ENCODE data around the gene FUCA1.
"Not testable (repeated sequence)": the region's sequence is repeated elsewhere in the genome, so short reads cannot be mapped to it uniquely, and the experiment has no call there.

FUCA1 gene

GRCh38 chr1:23864801-23865542, 3.1 kb downstream of the FUCA1 start:
- Histone ChIP-seq H3K9ac (ENCODE audit: low read length) (no peak overlapping the region), H3K4me3 (ENCODE audit: low read length) (no peak overlapping the region), H3K9me3 (ENCODE audit: insufficient read depth, low read length) (no peaks in the 10 kb centered on the region)

GRCh38 chr1:23862640-23863039, 5.5 kb downstream of the FUCA1 start:
- Histone ChIP-seq H3K27me3 (ENCODE audit: low read depth, low read length) (no peaks in the 10 kb centered on the region), H3K4me2 (ENCODE audit: low read length) (no peak overlapping the region), H3K9me3 (ENCODE audit: insufficient read depth, low read length) (no peaks in the 10 kb centered on the region), H4K20me1 (ENCODE audit: insufficient read depth, low read length) (no peaks in the 10 kb centered on the region), H3K27ac (ENCODE audit: low read length) (no peak overlapping the region), H3K4me1 (ENCODE audit: low read length) (peaks cover 11% of the 10 kb centered on the region), H3K4me3 (ENCODE audit: low read length) (no peak overlapping the region), H3K79me2 (ENCODE audit: low read length) (peaks cover 13% of the 10 kb centered on the region), H2AFZ (ENCODE audit: low read depth, low read length) (no peak overlapping the region), H3K36me3 (replicated peaks; ENCODE audit: low read depth, low read length) (peaks cover 32% of the 10 kb centered on the region), H3K9ac (ENCODE audit: low read length) (no peak overlapping the region)
- TF ChIP-seq EZH2phosphoT487 (IDR thresholded peaks at IDR 0.05; ENCODE audit: low read depth): no peak

More at GRCh38 chr1:23864801-23865542, 3.1 kb downstream of the FUCA1 start:
- peaks cover 24% of the 10 kb centered on the region for H3K36me3 ChIP-seq (replicated peaks; ENCODE audit: low read depth, low read length)
- H3K27ac ChIP-seq (ENCODE audit: low read length): no peak overlapping the region
- TF ChIP-seq EZH2phosphoT487 (IDR thresholded peaks at IDR 0.05; ENCODE audit: low read depth): no peak
- no peak for TF ChIP-seq CTCF (IDR thresholded peaks at IDR 0.05; ENCODE audit: low read depth, low read length)
- no peaks in the 10 kb centered on the region for H4K20me1 ChIP-seq (ENCODE audit: insufficient read depth, low read length)
- H3K4me2 ChIP-seq (ENCODE audit: low read length): no peak overlapping the region
- no peak overlapping the region for H2AFZ ChIP-seq (ENCODE audit: low read depth, low read length)
- no peaks in the 10 kb centered on the region for H3K27me3 ChIP-seq (ENCODE audit: low read depth, low read length)
- peaks cover 14% of the 10 kb centered on the region for H3K79me2 ChIP-seq (ENCODE audit: low read length)
- peaks cover 25% of the 10 kb centered on the region for H3K4me1 ChIP-seq (ENCODE audit: low read length)

GRCh38 chr1:23854568-23854967, 13.5 kb downstream of the FUCA1 start:
- no peak overlapping the region for H2AFZ ChIP-seq (ENCODE audit: low read depth, low read length)

GRCh38 chr1:23853124-23853523, 15.0 kb downstream of the FUCA1 start:
- H3K4me3 ChIP-seq (ENCODE audit: low read length); H3K4me2 ChIP-seq (ENCODE audit: low read length); H3K27ac ChIP-seq (ENCODE audit: low read length); H2AFZ ChIP-seq (ENCODE audit: low read depth, low read length); H3K4me1 ChIP-seq (ENCODE audit: low read length); H3K9me3 ChIP-seq (ENCODE audit: insufficient read depth, low read length); H3K79me2 ChIP-seq (ENCODE audit: low read length); H3K27me3 ChIP-seq (ENCODE audit: low read depth, low read length); H3K36me3 ChIP-seq (replicated peaks; ENCODE audit: low read depth, low read length); H4K20me1 ChIP-seq (ENCODE audit: insufficient read depth, low read length); H3K9ac ChIP-seq (ENCODE audit: low read length): not testable (repeated sequence)

More at GRCh38 chr1:23854568-23854967, 13.5 kb downstream of the FUCA1 start:
- H3K4me1 ChIP-seq (ENCODE audit: low read length): no peaks in the 10 kb centered on the region
- H3K27me3 ChIP-seq (ENCODE audit: low read depth, low read length): no peaks in the 10 kb centered on the region
- no peak overlapping the region for H3K4me3 ChIP-seq (ENCODE audit: low read length)
- peaks cover 4% of the 10 kb centered on the region for H3K36me3 ChIP-seq (replicated peaks; ENCODE audit: low read depth, low read length)
- no peak for TF ChIP-seq EZH2phosphoT487 (IDR thresholded peaks at IDR 0.05; ENCODE audit: low read depth)
- peak; percentile 38 for TF ChIP-seq CTCF (IDR thresholded peaks at IDR 0.05; ENCODE audit: low read depth, low read length)
- no peak overlapping the region for H3K27ac ChIP-seq (ENCODE audit: low read length)
- no peak overlapping the region for H3K4me2 ChIP-seq (ENCODE audit: low read length)
- no peaks in the 10 kb centered on the region for H3K79me2 ChIP-seq (ENCODE audit: low read length)
- H3K9ac ChIP-seq (ENCODE audit: low read length): no peak overlapping the region
- H4K20me1 ChIP-seq (ENCODE audit: insufficient read depth, low read length): no peaks in the 10 kb centered on the region
- no peaks in the 10 kb centered on the region for H3K9me3 ChIP-seq (ENCODE audit: insufficient read depth, low read length)

GRCh38 chr1:23851406-23851805, 16.7 kb downstream of the FUCA1 start:
- not testable (repeated sequence) for H3K4me2 ChIP-seq (ENCODE audit: low read length); H3K27me3 ChIP-seq (ENCODE audit: low read depth, low read length); H3K9me3 ChIP-seq (ENCODE audit: insufficient read depth, low read length); H3K79me2 ChIP-seq (ENCODE audit: low read length); H4K20me1 ChIP-seq (ENCODE audit: insufficient read depth, low read length); H3K4me3 ChIP-seq (ENCODE audit: low read length); H2AFZ ChIP-seq (ENCODE audit: low read depth, low read length); H3K27ac ChIP-seq (ENCODE audit: low read length); H3K9ac ChIP-seq (ENCODE audit: low read length); H3K4me1 ChIP-seq (ENCODE audit: low read length)
- peaks cover 17% of the 10 kb centered on the region for H3K36me3 ChIP-seq (replicated peaks; ENCODE audit: low read depth, low read length)
